GM21390 (cell line): ENCODE data around the gene ODR4.
"Not testable (repeated sequence)": the region's sequence is repeated elsewhere in the genome, so short reads cannot be mapped to it uniquely, and the experiment has no call there.

Experiments used
- ATAC-seq: cut with Tn5 transposase; IDR thresholded peaks from one replicate; pipeline ENCODE4 v1.9.1; 2021; ENCODE audit not compliant: unreplicated experiment

Gene ODR4

DNA sequence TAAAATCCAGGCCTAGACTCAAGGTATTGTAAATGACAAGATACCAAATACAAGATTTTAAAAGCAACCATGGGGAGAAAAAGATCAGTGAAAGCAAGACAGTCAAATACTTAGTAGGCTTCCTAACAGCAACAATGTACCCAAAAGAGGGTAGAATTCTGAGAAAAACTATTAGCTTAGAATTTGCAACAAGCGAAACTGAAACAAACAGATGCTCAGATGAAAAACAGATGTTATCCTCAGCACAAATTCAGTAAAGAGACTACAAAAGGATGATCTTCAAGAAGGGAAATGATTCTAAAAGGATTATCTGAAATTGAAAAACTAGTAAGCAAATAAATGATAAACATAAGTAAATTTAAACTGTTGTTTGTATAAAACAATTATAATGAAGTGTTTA lies 45.3 kb downstream of the ODR4 start:
- peak; percentile 97 for ATAC-seq

DNA sequence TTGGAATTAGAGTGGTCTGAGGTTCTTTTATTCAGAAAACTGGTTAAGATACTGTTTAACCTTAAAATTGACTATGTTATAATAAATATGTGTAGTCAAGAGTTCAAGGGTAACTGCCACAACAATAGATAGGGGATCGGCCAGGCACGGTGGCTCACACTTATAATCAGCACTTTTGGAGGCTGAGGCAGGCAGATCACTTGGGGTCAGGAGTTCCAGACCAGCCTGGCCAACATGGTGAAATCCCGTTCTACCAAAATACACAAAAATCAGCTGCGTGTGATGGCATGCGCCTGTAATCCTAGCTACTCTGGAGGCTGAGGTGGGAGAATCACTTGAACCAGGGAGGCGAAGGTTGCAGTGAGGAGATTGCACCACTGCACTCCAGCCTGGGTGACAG lies 45.8 kb downstream of the ODR4 start:
- ATAC-seq = no peak

DNA sequence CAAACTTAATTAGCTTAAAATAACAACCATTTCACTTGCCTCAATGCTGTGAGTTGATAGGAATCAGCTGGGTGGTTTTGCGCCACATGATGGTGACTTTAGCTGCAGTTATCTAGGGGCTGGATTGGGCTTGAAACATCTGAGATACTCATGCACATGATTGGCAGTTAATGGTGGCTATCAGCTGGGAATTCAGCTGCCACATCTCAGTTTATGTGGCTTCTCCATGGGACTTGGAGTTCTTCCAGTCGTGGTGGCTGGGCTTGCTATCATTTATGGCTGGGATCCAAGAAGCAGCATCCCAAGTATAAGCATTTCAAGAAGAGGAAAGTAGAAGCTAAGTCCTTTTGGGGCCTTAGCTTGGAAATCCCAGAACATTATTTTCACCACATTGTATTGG lies 48.9 kb downstream of the ODR4 start:
- ATAC-seq = no peak

DNA sequence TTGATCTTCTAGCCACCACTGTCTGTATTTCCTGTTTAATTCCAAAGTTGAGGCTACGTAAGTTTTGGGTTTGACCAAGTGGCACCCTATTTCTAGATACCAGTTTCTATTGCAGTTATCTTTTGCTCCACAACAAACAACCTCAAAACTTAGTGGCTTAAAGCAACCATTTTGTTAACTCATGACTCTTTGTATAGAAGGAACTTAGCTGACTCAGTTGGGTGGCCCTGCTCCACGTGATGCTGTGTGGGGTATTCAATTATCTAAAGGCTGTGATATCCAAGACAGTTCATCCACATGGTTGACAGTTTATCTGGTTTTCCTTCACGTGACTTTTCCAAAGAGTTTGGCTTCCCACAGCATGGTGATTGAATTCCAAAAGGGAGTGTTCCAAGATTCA lies 50.5 kb downstream of the ODR4 start:
- ATAC-seq = no peak

DNA sequence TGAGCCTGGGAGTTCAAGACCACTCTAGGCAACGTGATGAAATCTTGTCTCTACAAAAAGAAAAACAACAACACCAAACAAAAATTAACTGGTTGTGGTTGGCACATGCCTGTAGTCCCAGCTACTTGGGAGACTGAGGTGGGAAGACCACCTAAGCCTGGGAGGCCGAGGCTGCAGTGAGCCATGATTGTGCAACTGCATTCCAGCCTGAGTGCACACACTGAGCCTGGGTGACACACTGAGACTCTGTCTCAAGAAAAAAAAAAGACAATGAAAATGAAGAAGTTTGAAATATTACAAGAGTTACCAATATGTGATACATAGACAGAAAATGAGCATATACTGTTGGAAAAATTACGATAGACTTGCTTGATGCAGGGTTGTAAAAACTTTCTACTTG lies 53.4 kb downstream of the ODR4 start:
- ATAC-seq = no peak

DNA sequence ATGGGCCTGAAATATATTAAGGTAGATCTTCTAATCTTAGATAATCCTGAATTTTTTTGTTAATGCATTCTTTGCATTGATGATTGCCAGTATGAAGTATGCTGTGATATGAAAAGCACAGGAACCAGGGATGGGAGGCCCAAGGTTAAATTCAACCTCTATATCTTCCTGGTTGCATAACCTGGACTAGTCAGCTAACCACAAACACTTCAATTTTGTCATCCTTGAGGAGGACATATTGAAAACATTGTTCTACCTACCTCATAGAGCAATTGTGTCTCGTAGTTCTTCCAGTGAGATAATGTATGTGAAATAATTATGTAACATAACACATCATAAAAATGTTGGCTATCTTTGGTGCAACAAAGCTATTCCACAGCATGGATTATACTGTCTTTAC lies 59.7 kb downstream of the ODR4 start:
- ATAC-seq = no peak

DNA sequence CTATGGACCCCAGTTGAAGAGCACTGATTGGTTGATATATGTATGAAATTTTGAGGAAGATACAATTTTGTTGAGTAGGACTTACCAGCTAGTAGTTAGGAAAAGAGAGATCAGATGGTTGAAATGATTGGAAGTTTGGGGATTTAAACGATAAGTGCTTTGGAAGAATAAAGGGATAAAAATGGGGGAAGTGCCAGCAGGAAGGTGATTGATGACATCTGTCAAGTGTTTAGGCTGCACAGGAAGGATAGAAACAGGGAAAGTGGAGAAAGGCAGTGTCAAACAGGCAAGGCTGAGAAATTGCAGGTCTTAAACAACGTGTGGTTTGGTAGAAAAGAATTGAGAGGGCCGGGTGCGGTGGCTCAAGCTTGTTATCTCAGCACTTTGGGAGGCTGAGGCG lies 62.9 kb downstream of the ODR4 start:
- no peak for ATAC-seq

GRCh38 chr1:186440584-186440983 lies 64.9 kb downstream of the ODR4 start:
- no peak for ATAC-seq

DNA sequence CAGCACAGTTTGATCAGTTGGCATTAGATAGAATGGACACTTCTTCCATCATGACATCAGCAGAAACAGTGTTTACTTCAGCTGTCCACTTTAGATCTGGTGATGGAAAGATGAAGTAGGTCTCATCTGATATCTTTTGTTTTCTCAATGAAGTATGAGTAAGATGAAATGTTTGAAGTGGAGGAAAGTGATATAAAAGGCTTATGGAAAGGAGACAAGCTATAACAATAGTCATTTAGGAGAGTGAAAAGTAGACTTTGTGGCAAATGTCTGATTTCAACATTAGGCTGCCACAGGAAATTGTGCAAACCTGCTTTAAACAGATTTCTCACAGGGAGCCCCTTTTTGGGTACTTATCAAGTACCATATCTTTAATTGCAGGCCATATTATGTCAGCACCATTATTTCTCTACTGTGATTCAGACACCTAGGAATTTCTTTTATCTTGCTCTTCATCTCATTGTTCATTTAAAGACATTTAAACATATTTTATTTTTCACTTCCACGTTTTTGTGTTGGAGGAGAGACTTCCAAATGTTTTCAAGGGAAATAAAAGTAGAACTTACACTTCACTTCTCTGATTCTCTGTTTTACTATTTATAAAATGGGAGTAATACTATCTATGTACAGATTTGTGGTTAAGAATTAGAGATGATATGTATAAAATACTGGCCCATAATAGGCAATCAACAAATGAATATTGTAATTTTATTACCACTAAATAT lies 67.2 kb downstream of the ODR4 start:
- no peak for ATAC-seq

GRCh38 chr1:186443638-186444037 lies 68.0 kb downstream of the ODR4 start:
- no peak for ATAC-seq

GRCh38 chr1:186446152-186446551 lies 70.5 kb downstream of the ODR4 start:
- ATAC-seq = no peak

- no peak for ATAC-seq
Measured at GRCh38 chr1:186454981-186455380, 79.3 kb downstream of the ODR4 start.

DNA sequence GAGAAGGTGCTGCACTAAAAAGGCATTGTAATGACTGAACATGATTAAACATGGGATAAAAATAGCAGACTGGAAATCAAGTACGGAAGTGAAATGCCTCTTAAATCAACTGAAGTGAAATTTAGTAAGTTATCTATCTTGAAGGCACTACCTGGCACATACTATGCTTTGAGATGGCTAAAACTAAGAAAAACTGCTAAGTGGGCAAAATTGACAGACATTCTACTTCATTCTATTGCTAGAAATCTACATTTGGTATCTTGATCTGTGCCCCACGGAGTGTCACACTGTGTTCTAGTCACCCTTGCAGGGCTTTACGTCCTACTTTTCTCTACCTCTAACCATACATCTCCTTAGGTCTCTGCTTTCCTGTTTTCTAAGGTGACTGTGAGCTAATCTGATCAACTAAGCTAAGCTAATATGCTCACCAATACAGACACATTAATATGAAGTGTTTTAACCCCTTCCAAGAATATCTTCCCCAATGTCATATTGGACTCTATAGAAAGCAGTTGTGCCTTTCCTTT lies 81.2 kb downstream of the ODR4 start:
- no peak for ATAC-seq

GRCh38 chr1:186459161-186459560 lies 83.5 kb downstream of the ODR4 start:
- ATAC-seq = not testable (repeated sequence)

- ATAC-seq = no peak
Measured at GRCh38 chr1:186461014-186461413, 85.4 kb downstream of the ODR4 start, which contains the start of gene PDC. TSS of gene PDC (minus strand) at chr1:186461114. CDS start at chr1:186449459, 11,655 bp downstream.

DNA sequence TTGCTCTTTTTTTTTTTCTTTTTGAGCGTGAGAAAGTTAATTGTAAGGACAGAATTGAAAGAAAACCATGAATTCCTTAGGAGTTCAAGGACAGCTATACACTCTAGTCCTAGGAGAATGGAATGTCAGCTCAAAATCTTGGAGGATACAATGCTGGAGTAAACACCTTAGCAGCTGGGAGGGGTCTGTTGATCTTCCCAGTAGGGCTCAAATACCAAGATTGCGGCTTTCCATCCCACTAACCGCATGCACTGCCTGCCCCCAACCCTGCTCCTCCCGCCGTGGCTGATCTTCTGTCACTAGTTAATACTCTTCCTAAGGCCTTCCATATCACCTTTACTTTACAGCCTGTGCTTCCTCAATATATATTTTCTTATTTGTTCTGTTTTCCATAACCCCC lies 87.9 kb downstream of the ODR4 start:
- no peak for ATAC-seq

DNA sequence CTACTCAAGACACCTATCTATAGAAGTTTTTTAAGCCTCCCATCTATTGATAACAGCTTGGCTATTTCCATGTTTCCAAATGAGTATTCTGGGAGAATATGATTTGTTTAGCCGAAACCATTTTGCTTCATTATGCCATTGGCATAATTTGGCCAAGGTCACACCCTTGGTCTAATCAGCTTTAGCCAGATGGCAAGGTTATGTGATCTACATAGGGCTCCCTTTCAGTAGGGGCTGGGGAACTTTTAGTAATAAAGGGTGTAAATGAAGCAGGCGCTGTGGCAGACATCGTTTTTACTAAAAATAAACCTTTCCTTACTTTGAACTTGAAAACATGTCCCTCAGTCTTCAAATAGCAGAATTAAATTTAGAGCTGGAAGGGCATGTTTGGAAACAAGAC lies 88.3 kb downstream of the ODR4 start:
- ATAC-seq = no peak

GRCh38 chr1:186465491-186465890 lies 89.9 kb downstream of the ODR4 start:
- not testable (repeated sequence) for ATAC-seq

DNA sequence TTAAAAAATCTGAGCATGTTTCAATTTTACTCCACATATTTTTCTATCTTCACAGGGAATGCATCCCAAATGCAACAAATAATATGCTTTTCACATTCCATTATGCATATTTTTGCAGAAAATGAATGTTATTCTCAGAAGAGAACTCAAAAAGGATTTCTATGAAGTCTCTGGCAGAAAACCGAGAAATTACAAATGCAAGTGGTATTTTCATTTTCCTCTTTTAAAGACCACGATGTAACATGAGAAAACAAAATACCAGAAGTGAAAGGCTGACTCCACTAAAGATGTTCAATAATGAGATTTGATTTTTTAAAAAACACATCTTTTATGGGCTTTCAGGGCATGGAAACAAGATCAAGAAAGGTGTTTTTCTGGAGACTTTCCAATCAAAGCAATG lies 90.3 kb downstream of the ODR4 start:
- no peak for ATAC-seq
